GM19351 (cell line): ENCODE results near the gene S100A9.
"Not testable (repeated sequence)": the region's sequence is repeated elsewhere in the genome, so short reads cannot be mapped to it uniquely, and the experiment has no call there.

Experiments
- ATAC-seq: cut with Tn5 transposase; IDR thresholded peaks from one replicate; pipeline ENCODE4 v1.9.1; 2021; ENCODE audit warnings: mild to moderate bottlenecking, moderate library complexity; ENCODE audit not compliant: unreplicated experiment

The S100A9 gene

DNA sequence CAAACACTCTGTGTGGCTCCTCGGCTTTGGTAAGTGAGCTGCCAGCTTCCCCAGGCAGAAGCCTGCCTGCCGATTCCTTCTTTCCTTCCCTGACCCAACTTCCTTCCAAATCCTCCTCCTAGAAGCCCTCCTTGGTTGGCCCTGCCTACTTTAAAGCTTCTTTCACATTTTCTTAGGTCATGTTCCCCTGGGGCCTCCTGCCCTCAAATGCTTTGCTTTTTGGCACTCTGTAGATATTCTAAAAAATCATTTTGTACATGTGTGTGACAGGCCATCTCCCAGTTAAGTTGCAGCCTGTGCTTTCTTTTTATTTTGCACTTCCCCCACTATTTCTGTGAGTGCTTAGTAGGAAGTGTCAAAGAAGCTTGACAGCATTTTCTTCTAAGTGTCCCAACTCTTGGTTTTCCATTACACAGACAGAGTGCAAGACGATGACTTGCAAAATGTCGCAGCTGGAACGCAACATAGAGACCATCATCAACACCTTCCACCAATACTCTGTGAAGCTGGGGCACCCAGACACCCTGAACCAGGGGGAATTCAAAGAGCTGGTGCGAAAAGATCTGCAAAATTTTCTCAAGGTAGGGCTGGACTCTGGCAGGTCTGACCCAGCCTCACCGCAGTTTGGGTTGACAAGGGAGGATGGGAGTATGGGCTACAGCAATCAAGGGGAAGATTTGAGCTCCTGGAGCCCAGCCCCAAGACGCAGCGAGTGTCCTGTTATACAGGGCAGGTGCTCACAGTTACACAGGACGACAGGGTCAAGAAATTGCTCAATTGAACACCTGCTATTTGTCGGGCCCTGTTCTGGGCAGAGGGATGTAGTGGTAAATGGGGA lies at the start of gene S100A9:
Gene S100A9, plus strand, starts transcription at position 2 of the 838 bp plus-strand sequence. Its CDS starts 430 bp downstream, at position 432.
- ATAC-seq, result no peak

DNA sequence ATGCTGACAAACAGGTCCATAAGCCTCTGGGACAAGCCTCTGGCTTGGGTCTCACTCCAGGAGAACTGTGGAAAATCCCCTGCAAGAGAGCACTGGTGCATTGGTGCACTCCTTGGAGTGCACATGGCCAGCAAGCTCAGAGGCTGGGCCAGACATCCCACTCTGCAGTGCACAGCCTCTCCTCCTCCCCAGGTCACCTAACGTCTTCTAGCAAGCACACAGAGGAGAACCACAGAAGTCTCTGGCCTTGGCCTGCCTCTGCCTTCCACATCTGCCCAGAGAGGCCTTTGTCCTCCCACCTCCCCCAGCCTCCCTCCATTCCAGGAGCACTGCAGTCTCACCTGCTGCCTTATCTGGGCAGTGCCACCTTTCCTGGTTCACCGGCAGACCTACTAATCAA lies 49.1 kb upstream of the S100A9 start:
- no peak for ATAC-seq

DNA sequence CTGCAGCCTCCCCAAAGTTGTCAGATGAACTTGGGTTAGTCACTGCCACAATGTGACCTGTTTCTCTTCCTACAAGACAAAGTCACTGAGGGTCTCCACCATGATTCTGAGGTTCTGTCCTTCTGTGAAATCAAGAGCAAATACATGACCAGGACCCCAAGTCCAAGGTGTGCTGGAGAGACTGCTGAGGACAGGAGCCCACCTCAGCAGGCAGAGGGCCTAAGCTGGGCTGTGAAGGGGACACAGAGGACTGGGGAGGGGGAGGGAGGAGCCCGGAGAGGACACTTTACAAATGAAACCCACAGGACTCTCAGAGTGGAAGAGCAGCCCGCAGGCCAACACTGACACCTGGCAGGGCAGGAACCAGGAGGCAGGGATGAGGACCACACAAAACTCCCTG lies 48.2 kb upstream of the S100A9 start:
- ATAC-seq, result no peak

DNA sequence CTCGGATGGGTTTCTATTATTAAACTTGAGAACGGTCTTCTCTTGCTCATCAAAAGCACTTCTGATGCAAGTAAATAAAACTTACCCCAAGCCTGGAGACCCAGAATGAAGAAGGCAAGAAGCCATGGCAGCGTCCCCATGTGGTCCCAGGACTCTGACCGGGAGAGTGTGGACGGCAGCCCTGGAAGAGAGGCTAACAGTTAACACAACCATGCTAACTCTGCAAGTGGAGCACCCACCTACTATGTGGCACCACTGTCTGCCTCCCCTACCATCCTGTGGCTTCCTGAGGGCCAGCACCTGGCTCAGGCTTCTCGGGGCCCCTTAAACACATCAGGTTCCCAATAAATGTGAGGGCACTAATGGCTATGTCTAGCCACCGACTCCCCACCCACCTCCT lies 47.1 kb upstream of the S100A9 start:
- ATAC-seq, result no peak

DNA sequence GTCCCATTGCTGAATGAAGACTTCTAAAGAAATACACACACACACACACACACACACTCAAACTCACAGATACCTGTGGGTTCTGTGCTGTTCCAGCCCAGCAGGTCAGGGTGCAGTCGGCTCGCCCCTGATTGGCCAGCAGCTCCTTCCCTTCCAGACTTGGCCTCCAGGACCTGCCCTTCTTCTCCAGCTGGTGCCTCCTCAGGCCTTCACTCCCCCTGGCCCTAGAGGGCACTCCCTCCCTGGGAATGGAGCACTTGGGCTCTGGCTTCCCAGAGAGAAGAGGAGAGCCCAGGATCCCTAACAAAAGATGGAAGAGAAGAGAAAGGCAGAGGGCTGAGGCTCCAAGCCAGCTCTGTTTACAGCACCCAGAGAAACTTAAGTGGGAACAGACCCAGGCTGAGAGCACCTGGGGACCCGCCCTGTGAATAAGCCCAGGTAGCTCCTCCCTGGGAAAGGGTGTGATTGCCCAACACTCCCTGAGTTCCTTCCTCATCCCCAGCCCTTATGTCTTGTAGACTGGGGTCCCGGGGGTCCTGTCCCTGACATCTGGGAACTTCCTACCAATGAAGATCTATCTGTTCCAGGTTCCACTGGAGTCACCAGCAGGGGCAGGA lies 45.0 kb upstream of the S100A9 start, which contains the start of gene PGLYRP3:
Gene PGLYRP3, minus strand, starts transcription at position 383 of the 617 bp plus-strand sequence. CDS start 2,287 bp downstream, outside the sequence.
- ATAC-seq, result no peak

DNA sequence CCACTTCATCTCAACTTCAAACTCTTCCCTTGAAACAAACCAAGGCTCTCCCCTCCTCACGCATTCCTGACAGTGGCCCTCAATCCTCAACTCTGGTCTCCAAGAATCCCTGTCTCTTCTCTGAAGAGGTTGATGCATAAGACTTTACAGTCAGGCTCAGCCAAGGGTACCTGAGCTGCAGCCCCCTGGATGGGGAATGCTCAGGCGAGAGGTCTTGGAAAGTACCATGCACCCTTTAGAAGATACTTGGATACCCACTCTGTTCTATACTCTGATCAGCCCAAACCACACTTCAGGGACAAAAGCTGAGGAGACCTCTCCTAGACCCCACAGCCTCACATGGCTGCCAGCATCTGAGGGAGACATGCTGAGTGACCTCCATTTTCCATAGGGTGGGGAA lies 44.4 kb upstream of the S100A9 start:
- no peak for ATAC-seq

DNA sequence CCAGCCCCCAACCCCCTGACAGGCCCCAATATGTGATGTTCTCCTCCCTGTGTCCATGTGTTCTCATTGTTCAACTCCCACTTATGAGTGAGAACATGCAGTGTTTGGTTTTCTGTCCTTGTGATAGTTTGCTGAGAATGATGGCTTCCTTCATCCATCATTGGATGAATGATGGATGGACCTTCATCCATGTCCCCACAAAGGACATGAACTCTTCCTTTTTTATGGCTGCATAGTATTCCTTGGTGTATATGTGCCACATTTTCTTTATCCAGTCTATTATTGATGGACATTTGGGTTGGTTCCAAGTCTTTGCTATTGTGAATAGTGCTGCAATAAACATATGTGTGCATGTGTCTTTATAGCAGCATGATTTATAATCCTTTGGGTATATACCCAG lies 43.3 kb upstream of the S100A9 start:
- not testable (repeated sequence) for ATAC-seq

DNA sequence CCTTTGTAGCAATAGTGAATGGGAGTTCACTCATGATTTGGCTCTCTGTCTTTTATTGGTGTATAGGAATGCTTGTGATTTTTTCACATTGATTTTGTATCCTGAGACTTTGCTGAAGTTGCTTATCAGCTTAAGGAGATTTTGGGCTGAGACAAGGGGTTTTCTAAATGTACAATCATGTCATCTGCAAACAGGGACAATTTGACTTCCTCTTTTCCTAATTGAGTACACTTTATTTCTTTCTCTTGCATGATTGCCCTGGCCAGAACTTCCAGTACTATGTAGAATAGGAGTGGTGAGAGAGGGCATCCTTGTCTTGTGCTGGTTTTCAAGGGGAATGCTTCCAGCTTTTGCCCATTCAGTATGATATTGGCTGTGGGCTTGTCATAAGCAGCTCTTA lies 41.6 kb upstream of the S100A9 start:
- not testable (repeated sequence) for ATAC-seq

DNA sequence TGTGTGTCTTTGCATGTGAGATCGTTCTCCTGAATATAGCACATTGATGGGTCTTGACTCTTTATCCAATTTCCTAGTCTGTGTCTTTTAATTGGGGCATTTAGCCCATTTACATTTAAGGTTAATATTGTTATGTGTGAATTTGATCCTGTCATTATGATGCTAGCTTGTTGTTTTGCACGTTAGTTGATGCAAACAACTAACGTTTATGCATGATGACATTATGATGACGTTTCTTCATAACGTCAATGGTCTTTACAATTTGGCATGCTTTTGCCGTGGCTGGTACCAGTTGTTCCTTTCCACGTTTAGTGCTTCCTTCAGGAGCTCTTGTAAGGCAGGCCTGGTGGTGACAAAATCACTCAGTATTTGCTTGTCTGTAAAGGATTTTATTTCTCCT lies 39.5 kb upstream of the S100A9 start:
- not testable (repeated sequence) for ATAC-seq

DNA sequence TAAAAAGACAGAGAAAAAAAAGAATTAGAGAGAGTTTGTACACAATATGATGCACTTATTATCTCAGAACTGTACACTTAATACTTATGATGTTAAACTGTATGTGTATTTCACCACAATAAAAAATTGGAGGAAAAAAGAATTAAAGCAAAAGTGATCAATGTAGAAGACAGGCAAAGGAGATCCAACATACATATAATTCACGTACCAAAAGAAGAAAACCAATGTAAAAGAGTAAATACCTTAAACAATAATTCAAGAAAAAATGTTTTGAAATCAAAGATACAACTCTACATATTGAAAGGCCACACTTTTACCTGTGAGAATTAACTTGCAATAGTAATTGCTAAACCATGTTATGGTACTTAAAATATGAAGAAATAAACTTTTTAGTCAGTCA lies 35.1 kb upstream of the S100A9 start:
- ATAC-seq, result no peak

DNA sequence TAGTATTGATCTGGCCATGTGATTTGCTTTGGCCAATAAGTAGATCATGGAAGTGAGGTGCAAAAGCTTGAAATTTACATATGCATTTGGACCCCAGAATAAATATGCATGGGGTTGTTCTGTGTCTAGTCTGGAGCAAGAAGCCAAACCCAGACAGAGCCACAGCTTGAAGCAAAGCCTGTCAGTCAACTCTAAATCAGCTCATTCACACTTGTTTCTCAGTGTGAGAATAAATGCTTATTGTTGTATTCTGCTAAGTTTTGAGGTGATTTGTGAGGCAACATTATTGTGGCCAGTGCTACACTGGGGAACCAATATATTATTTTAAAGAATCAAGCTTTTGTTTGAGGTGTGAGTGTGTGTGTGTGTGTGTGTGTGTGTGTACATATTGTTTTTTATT lies 32.7 kb upstream of the S100A9 start:
- ATAC-seq, result no peak

DNA sequence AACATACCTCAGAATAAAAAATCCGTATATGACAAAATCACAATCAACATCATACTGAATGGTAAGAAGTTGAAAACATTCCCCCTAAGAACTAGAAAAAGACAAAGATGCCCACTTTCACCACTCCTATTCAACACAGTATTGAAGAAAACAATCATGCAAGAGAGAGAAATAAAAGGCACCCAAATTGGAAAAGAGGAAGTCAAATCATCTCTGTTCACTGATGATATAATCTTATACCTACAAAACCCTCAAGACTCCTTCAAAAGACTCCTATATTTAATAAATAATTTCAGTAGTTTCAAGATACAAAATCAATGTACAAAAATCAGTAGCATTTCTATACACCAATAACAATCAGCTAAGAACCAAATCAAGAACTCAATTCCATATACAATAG lies 23.8 kb upstream of the S100A9 start:
- ATAC-seq, result no peak

DNA sequence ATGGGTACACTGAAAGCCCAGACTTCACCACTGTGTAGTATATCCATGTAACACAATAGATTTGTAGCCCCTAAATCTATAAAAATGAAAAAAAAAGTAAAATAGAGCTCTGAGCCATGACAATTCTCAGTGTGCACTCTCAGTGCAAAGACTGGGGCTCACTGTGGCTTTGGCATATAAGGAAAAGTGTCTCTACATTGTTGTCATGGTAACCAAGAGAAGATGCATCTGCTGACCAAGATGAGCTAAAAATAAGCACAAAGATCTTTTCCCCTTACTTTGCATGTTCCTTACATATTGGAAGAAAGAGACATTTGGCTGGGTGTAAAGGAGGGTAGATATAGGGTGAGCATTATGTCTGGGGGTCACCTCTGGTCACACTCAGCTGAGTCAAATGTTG lies 21.0 kb upstream of the S100A9 start:
- ATAC-seq, result no peak

DNA sequence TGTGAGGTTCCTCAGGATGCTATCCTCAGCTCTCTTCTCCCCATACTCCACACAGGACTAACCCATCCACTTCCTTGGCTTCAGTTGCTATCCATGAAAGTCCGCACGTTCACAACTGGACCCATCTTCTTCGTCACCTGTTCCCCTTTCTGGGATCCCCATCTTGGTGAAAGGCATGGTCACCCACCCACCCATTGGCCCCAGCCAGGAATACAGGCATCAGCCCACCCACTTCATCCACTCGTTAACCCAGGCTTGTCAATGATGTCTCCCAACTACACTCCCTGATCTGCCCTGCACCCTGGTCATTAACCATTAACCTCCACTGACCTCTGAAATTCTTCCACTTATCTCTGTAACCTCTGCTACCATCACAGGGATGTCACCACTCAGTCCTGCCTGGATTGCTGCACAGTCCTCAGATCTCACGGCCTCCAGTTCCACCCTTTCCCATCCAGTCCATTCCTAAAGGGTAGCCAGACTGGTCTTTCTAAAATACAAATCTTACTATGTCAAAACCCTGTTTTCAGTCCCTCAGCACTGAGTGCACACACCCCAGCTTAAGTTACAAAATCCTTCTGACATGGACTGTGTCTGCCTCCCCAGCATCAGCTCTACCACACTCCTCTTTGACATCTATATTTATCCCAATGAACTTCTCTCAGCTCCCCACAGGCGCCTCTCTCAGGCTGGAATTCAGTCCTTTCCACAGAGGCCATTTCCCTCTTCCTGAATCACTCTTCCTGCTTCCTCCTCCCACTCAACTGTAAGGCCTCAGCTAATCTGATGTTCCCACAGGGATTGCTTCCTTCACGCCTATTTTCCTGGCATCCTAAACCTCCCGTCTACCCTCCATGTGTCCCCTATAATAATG lies 19.4 kb upstream of the S100A9 start:
- ATAC-seq, result no peak

DNA sequence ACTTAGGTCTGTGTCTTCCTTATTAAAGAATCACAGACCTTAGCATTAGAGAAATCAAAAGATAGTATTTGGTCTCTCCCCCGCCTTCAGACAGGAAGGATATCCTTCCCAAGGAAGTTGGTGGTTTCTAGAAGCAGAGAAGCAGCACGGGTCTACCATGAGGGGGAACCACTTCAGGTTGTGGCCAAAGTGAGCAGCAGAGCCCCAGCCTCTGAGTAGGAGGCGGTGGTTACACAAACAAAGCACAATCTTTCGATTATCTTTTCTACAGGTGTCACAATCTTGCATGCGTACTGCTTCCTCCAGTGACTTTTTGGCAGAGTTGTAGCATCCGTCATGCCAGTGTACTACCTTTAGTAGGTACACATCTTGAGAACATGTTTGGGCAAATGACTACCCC lies 17.9 kb upstream of the S100A9 start:
- no peak for ATAC-seq

DNA sequence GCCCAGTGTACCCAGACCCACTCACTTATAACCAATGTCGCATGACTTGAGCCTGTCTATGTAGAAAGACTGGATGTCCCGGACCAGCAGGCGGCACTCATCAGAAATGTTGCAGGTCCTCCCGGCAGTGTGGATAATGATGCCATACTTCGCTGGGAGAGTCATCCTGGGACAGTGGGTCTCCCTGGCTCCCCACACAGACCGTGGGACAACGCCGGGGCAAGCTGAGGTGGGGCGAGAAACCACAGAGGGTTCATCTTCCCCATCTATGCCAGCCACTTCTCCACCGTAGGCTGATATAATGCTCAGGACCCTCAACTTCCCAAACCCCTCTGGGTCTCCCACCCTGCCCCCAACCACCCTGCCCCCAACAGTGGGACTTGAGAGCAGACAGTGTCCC lies 17.3 kb upstream of the S100A9 start:
- ATAC-seq, result no peak

DNA sequence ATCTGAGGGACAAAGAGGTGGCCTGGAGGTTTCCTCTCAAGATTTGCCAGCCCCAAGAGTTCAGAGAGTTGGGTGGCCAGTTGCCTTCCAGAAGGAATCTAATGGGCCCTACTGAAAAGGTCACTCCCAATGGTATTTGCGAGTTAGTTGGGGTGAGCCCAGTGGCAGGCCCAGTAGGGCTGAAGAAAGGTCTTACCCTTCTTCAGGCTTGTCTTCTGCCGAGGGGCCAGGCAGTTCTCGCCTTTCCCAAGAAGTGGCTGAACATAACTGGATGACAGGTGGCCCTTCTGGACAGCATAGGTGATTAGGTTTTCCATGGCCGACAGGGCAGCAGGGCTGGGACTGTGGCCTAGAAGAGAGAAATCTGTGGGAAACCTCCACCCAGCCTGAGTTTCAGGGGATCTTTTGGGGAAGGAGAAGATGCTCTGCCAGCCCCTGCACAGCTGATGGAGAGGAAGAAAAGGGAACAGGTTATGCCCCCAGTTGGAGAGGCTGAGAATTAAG lies 16.2 kb upstream of the S100A9 start:
- no peak for ATAC-seq

DNA sequence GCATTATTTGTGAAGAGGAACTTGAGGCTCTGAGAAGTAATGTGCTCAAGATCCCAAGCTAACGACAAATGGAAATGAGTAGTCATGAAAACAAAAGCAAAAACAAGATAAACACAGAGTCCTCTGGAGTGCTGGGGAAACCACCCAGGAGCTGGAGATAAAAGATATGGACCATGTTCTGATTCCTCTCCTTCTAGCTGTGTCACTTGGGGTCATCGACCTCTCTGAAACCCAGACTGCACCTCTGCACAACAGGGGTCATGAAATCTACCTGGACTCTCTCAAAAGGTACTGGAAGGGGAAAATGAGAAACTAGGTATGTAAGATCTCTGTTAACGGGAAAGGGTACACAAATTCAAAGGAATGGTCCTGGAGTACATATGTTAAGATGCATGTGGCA lies 15.5 kb upstream of the S100A9 start:
- no peak for ATAC-seq

DNA sequence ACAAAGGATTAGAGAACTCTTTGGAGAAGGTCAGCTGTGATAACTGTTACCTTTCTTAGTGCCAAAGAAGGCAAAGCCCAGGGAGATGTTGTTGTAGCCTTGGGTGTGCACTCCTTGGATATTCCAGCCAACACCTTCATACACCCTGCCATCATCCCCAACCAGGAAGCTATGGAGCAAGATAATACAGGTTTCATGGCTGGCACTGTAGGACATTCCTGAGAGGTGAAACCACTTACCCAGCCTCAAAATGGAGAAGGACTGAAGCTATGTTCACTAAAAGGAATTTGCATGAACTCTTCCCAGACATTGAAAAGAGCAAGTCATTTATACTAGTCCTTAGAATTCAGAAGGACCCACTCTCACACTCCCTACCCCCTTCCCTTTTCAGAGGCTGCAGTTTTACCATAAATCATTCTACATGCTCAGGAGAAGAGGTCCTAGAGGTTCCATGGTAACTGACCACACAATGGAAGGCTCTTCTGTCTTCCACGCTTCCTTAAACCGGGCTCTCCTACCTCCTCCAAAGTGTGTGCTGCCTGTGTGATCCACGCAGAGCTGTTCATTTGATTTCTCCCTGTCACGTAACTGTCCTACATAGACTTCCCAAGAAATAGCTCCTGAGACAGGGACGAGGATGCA lies 14.5 kb upstream of the S100A9 start:
- ATAC-seq, result no peak

DNA sequence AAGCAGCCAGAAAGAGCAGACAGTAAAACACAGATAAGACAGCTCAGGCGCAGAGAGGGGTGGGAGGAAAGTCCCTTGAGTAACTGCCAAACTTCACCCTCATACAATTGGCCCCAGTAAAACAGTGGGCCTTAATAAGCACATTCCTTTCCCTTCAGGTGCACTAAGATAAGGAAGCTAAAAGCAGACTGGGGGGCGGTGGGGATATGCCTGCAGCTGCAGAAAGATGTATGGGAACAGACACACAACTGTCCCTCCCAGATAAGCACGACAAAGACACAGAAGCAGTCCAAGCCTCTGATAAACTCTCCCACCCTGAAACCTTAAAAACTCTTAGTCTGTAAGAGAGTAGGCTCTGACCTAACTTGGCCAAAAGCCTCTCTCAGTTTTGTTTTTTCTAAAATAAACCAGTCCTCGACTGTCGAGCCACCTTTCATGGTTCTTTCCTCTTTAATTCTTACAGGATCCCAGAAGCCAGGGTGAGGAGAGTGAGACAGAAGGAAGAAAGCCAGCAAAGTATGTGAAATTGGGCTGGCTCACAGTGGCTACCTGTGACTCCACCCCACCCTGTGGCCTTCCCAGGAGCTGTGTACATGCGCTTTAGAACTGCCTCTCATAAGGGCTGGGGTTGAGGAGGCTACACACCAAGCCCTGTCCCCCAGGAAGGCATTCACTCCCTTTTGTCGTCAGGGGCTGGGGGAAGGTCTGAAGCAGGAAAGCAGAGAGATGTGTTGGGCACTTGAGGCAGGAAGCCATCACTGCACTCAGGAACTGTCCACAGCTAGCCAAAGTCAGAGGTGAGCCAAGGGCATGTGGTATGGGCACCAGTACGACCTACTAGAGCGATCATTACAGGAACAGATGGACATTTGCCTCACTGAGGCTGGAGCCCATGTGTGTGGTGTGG lies 13.6 kb upstream of the S100A9 start:
- no peak for ATAC-seq
